NCI-H1092 (cell line): ENCODE results near the gene CCDC171.
"Not testable (repeated sequence)": the region's sequence is repeated elsewhere in the genome, so short reads cannot be mapped to it uniquely, and the experiment has no call there.

Experiments
- DNase-seq: peaks from one replicate; lab custom pipeline; 2025; lab: John Stamatoyannopoulos, UW

Gene CCDC171

GRCh38 chr9:15552636-15553527, at the start of gene CCDC171:
CCDC171 (plus strand) TSS chr9:15553043; CDS start chr9:15564089, 11,046 bp downstream.
- DNase-seq = peak; percentile 97

DNA sequence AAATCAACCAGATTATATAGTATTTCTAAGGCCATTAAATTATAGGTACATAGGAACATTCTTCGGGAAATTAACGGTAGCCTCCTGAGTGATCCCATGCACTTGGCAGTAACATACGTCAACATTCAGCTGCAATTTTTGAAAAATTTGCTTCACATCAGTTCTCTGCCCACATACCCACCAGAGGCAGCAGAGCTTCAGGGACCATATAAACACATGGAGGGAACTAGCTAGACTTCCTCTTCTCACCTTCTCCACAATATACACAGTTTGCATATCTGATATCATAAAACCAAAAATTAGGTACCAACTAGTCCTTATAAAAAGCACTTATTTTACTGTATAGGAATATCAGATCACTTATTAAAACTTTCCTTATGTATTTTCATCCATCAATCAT, 46.9 kb upstream of the CCDC171 start:
- DNase-seq = no peak

- peak; percentile 51 for DNase-seq
Observed at GRCh38 chr9:15509931-15510788, 42.7 kb upstream of the CCDC171 start.

- DNase-seq = peak; percentile 87
Observed at GRCh38 chr9:15510789-15511575, 41.9 kb upstream of the CCDC171 start, which contains the start of gene PSIP1. PSIP1 (minus strand) TSS chr9:15510970; CDS start chr9:15510188, 782 bp downstream.

GRCh38 chr9:15512204-15512603, 40.6 kb upstream of the CCDC171 start:
- DNase-seq = no peak

DNA sequence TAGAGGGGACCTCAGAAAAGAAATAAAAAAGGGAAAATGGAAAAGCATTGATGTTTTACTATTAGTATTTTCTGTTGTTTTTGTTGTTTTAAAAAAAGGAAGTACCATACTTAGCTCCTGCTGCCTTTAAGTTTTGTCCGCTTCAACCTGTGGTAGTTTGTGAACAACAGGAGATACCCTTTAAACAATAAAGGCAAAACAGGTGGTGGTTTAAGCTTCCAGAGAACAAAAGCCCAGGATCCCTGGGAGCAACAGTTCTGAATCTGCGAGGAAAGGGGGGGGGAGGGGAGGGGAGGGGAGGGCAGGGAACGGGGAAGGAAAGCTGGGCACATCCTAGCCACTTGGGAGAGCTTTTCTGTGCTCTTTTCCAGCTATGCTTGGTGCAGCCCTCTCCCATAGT, 40.0 kb upstream of the CCDC171 start:
- DNase-seq = no peak

DNA sequence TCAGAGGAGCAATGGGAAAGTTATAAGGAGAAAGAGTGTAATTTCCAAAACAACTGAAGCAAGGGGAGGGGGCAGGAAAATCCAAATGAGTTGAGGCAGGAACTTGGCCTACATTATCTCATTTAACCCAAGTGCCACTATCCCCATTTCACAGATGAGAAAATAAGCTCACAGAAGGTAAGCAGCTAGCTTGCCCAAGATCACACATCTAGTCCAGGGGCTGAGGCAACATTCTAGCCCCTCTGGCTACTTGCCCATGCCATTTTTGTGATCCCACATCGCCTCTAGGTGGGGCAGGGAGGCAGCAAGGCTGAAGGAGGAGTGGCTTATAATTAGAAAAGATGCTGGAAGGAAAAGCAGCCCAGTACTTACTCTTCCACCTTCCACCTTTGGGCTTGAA, 39.5 kb upstream of the CCDC171 start:
- no peak for DNase-seq

DNA sequence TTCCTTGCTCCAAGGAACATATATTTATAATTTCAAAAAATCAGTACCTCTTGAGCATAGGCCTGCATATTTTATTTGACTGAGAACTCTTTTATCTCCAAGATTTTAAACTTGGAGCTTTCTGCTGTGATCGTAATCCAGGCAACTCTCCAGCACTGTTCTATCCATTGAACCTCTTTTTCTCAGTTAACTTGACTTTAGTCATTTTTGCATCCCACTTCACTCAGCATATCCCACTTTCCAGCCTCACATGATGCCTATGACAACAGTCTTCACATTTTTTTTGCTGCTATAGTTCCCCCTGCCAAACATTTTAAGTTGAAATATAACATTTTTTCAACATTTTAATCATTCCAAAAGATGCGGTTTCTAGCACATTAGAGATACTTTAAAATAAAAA, 33.0 kb upstream of the CCDC171 start:
- no peak for DNase-seq

DNA sequence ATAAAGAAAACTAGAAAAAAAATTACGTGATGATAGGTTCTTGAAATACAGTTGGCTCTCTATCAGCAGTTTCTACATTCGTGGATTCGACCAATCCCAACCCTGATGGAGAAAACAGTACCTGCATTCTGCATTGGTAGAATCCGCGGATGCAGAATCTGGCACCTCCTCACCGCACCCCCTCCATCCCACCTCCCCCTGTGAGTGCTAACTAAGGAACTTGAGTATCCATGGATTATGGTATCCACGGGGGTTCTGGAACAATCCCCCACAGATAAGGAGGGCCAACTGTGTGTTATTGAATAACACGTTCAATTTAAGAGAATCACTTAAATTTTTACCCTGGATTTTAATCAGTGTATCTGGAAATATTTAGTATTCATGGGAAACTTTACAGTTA, 31.6 kb upstream of the CCDC171 start:
- DNase-seq = no peak

- DNase-seq = no peak
Observed at GRCh38 chr9:15522130-15522755, 30.6 kb upstream of the CCDC171 start.

DNA sequence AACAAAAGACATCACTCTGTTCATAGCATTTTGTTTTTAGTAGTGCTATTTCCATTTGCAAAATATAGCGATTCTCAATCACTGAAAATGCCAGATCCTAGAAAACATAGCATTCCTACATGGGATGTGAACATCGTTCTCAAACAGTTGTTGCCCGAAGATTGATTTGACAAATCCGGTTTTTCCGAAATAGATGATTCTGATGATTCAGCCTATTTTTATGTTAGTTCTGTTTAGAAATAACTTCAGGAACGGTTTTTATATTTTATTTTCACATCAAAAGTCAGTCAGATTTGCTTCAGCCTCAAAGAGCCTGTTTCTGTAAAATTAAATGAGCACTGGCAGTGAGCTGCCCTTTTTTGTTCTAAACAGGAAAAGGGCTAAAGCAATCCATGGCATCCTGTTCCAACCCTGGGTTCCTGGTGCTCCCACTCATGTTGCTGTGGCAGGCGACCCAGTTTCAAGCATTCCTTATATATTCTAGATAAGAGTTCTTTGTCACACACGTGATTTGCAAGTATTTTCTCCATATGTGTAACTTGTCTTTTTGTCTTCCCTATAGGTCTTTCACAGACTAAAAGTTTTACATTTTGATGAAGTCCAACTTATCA, 27.9 kb upstream of the CCDC171 start:
- no peak for DNase-seq

- DNase-seq = no peak
Observed at GRCh38 chr9:15525958-15526357, 26.9 kb upstream of the CCDC171 start.

DNA sequence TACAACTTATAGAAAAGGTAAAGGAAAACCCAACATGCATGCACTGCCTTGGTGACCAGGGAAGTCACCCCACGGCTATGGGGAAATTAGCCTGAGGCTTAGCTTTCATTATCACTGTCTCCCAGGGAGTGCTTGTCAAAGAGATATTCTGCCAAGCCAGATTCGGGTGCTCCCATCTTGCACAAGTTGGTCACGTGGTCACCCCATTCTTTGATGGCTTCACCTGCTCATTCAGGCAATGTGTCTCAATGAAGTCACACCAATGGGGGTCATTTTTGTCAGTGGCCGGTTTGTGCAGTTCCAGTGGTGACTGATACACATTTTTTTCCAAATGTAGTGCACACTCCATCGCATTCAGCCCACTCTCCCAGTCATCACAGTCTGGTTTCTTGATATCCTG, 25.8 kb upstream of the CCDC171 start:
- DNase-seq = not testable (repeated sequence)

GRCh38 chr9:15529566-15530324, 23.1 kb upstream of the CCDC171 start:
- no peak for DNase-seq

GRCh38 chr9:15531380-15531779, 21.5 kb upstream of the CCDC171 start:
- DNase-seq = no peak

DNA sequence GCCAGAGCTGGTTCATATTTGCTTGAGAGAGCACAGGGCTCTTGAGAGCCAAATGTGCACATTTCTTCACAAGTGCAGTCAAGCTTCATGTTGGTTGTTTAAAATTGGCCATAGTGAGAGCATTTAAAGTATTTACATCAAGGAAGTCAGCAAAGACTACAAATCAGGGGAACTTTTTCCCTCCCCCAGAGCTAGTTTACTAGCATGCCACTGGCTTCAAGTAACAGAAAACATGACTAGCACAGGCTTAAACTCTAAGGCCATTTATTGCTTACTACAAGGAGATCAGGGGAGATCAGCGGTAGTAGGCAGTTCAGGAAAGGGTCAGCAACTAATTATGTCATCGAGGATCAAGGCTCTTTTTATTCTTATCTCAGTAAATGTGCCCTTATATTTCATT, 11.0 kb upstream of the CCDC171 start:
- no peak for DNase-seq

DNA sequence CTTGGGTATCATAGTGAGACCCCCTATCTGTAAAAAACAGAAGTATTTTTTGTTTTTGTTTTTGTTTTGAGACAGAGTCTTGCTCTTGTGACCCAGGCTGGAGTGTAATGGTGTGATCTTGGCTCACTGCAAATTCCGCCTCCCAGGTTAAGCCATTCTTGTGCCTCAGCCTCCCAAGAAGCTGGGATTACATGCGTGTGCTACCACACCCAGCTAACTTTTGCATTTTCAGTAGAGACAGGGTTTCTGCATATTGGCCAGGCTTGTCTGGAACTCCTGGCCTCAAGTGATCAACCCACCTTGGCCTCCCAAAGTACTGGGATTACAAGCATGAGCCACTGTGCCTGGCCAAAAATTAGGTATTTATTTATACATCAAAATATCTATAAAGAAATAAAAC, 10.2 kb upstream of the CCDC171 start:
- DNase-seq = no peak

DNA sequence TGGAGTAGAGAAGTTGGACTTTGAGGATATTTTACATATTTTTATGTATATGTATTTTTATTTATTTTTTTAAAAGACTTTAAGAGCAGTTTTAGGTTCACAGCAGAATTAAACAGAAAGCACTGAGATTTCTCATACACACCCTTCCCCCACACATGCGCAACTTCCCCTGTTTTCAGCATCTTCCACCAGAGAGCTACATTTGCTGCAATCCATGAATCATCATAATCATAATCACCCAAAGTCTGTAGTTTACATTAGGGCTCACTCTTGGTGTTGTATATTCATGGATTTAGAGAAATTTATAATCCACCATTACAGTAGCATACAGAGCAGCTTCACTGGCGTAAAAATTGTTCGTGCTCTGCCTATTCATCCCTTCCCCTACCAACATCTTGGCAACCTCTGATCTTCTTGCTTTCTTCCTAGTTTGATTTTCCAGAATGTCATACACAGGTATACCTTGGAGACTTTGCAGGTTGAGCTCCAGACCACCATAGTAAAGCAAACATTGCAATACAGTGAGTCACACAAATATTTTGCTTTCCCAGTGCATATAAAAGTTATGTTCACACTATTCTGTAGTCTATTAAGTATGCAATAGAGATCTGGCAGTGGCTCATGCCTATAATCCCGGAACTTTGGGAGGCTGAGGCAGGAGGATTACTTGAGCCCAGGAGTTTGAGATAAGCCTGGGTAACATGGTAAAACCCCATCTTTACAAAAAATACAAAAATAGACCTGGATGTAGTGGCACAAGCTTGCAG, 9.6 kb upstream of the CCDC171 start:
- DNase-seq = no peak

- no peak for DNase-seq
Observed at GRCh38 chr9:15549611-15550010, 3.2 kb upstream of the CCDC171 start.

DNA sequence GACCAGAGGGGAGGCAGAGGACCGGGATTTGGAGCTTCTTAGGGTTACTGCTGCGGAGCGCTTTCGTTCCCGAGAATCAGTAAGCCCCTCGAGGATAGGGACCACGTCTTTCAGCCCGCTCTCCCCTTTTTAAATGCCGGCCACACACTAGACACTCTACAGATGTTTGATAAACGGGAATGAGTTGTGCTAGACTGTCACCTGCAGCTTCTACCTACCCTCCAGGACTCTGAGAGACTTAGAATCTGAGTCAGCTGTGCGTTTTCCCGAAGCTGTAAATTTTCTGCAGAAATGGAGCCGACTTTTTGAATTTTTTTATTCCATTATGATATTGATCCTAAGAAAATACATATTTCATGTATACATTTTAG, 670 bp downstream of the CCDC171 start:
- DNase-seq = no peak
